ENCODE results near the gene SOX13.
"Not testable (repeated sequence)": the region's sequence is repeated elsewhere in the genome, so short reads cannot be mapped to it uniquely, and the experiment has no call there.

Gene SOX13

DNA sequence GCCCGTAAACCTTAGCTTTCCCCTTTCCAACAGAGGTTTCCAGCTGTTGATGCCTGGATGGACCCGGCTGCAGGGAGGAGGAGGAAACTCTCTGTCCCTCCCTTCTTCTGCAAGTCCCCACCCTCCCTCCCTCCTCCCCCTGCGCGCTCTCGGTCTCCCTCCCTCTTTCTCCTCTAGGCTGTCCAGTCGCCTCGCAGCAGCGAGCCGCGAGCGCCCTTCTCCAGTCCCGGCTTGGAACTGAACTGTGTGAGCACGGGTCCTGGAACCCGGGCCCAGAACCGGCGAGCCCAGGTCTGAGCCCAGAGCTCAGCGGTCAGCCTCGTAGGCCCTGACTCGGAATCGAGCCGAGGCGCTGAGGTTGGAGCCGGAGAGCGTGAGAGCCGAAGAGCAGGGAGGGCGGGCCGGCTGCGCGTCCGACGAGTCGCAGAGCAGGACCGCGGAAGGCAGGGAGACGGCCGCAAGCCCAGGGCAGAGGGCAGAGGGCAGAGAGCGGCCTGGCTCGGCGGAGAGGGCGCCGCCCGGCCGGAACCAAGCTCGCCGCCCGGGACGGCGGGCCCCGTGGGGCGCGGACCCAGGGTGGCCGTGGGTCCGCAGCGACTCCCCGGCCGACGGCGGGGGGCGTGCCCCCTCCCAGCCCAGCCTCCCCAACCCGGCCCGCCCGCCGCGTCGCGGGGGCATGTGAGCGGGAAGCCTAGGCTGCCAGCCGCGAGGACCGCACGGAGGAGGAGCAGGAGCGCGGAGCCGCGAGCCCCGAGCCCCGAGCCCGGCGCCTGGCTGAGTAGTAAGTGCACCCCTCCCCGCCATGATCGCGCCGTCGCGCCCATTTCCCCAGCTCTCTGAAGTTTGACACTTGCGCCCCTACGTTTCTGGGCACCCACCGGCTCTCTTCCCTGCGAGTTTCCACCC is at the start of gene SOX13:
TSS of gene SOX13 (plus strand) at position 185 of the 906 bp plus-strand sequence. CDS start 39,801 bp downstream, outside the sequence.
- H3K27ac ChIP-seq = peak within 1 kb of the TSS; percentile 72
- DNase-seq (ENCODE audit: low read depth, low spot score) = peak; percentile 60

DNA sequence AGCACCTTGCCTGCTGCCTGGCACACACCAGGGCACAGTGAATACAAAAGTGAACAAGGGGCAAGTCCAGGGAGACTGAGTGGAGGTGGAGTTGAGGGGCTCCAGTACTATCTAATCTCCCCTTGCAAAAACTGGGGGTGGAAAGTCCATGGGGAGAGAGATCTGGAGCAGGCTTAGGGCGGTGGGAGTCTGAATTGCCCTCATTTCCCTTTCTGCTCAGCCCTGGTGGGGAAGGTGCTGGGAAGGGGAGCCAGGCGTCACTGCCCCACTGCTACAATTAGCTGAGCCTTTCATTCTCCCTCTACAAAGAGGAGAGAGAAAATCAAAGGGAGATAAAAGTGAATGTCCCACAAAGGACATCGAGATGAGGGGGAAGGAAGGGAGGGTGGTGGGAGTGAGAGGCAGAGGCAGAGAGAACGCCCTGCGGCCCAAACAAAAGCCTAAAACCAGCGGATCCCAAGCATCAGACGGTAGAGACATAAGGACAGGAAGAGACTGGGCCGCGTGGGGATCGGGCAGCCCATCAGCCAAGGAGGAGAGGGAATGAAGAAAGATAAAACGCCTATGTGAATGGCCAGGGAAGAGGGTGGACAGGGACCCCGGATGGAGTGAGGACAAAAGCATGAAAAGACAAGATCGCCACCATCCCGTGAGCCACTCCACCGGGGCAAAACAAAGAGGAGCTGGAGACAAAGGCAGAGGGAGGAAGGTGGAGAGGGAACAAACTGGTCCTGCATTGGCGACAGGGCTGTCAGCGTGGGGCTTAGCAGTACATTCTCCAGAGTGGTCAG is 46.8 kb upstream of the SOX13 start:
- H3K27ac ChIP-seq = no peak overlapping the region
- no peak for DNase-seq (ENCODE audit: low read depth, low spot score)

DNA sequence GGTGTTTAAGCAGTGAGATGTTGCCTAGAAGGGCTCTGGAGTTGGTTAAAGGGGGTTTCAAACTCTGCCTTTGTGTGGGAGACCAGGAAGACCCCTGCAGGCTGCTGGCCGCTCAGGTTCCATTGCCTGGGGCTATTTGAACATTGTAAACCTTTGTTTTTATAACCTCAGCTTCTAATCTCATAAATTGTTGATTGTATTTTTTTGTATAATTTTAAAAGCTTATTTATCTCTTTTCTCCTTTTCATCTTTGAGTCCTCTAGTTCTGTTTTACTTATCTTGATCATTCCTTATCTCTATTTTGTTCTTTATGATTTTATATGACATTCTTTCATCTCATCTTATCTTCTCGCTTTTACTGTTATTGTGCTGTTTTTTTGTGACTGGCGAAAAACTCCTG is 45.5 kb upstream of the SOX13 start:
- no peak overlapping the region for H3K27ac ChIP-seq
- DNase-seq (ENCODE audit: low read depth, low spot score) = no peak

DNA sequence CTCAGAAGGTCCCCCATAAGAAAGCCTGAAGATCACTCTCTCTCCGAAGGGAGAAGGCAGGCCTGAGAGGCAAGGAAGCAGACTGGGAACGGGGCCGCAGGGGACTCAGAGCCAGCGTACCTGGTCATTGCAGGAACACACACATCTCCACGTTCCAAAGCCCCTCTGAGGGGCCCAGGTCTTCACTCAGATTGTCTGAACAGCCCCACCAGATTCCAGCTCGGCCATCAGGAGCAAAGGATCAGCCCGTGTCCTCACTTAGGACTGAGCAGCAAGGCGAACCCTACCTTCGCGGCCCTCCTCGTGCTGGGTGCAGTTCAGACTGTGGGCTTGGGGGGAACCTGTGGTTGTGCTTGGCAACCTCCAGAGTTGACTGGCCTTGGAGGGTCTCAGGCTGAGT is 43.9 kb upstream of the SOX13 start:
- no peak for DNase-seq (ENCODE audit: low read depth, low spot score)
- no peak overlapping the region for H3K27ac ChIP-seq

DNA sequence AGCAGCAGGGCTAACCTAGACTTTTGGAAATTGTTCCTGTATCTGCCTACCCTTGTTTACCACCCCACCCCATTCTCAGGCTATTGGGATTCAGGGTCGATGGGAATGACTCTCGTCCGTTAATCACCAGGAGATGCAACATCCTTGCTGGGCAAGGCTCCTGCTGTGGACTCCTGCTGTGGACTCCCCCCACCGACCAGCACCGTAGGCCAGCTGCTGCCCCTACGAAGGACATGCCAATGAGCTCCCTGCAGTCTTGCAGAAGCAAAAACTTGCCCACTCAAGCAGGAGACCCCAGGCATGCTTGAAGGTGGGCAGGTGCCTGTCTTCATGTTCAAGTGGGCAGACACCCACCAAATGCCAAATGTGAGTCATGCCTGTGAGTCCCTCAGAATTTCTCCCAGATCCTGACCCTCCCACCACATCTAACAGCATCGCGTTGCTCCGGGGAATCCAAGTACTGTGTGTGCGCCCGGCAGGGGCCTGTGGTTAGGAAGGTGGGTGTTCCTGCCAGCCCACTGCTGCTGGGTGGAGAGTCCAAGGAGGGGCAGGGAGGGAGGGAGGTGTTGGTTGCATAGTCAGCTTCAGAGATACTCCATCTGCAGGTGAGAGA is 41.7 kb upstream of the SOX13 start:
- H3K27ac ChIP-seq = no peak overlapping the region
- no peak for DNase-seq (ENCODE audit: low read depth, low spot score)

DNA sequence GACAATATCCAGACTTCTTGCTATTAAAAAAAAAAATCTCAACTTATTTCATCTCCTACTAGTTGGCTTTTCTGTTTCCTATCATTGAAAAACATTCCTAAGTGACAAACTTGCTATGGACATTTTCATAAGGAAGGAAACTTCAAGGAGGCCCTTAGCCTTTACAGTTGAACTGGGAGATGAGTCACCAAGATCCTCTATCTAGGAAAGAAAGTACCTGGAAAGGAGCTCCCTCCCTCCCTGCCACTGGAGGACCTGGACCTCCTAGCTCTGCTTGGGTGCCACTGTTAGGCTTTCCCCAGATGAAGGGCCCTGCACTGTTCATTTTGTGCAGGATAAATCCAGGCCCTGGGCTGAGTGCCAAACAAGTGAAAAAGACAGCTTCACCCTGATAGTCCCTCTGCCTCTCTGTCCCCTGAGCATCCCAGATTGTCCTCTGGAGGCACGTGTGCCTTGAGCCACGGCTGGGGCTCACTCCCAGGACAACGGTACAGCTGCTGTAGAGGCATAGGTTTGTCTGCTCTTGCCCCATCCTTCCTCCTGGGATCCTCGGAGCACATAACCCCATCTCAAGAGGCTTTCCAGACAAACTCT is 40.2 kb upstream of the SOX13 start:
- no peak for DNase-seq (ENCODE audit: low read depth, low spot score)
- H3K27ac ChIP-seq = no peak overlapping the region

DNA sequence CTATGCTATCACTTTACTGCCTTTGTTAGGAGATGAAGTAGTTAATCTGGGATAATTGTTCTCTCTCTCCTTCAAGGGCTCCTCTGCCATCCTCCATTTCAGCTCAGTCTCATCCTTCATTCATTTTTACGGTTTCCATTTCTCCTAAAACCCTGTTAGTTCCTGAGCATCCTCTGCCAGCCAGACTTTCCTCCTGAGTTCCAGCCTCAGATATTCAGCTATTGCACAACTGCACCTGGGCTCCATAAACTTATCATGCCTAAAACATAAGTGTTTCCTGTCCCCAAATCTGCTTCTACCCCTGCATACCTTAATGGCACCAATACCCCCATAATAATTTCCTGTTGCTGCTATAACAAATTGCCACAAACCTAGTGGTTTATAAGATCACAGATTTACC is 39.6 kb upstream of the SOX13 start:
- H3K27ac ChIP-seq = no peak overlapping the region
- DNase-seq (ENCODE audit: low read depth, low spot score) = no peak

DNA sequence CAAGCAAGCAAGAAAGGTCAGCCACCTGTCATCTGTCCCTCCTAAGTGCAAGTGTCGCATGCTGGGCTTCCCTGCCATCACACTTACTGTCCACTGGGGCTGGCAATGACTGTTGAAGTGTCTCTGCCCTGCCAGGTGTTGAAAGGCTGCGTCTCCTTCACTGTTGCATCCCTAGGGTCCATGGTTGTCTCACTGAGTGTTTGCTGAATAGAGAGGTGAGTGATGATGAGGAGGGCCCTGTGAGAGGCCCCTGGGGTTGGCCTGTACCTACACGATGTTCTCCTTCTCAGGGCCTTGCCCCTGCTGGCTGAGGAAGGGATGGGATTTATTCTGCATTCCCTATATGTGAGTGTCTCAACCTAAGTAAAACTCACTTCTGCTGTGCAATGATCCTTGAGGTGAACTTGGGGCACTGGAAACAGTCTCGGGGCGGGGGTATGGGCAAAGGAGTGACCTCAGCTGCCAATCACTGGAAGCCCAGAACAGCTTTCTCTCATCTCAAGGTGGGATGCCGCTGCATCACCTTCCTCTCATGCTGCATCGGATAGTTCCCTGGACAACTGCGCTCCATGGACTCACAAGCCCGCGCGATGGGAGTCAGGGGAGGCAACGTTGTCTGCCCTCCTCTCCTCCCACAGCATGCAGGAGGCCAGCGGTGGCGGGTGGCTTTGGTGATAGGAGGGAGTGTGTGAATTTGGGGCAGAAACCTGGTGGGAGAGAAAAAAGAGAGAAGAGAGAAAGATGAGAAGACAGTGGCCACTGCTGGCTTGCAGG is 35.8 kb upstream of the SOX13 start:
- no peak overlapping the region for H3K27ac ChIP-seq
- DNase-seq (ENCODE audit: low read depth, low spot score) = no peak

DNA sequence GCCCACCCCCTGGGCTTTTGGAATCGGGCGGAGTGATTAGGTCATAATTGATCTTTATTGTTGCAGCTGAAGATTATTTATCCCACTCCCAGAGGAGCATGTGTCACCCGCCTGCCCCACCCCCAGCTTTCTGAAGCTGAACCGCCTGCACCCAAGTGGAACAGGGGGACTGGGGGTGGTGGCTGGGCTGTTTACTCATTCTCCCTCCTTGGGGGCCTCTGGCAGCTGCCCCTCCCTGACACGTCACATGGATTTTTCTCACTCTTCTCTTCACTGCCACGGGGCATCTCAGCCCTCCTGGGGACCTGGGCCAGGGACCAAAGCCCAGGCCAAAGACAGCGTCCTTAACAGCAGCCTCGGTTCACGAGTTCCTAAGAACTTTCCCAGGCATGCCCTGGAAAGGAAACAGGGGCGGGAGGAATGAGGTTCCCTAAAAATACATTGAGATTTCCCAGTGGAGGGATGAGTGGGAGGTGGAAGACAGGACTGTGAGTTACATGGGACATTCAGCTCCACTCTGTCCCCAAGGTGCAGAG is 31.6 kb upstream of the SOX13 start:
- no peak for DNase-seq (ENCODE audit: low read depth, low spot score)
- H3K27ac ChIP-seq = no peak overlapping the region

DNA sequence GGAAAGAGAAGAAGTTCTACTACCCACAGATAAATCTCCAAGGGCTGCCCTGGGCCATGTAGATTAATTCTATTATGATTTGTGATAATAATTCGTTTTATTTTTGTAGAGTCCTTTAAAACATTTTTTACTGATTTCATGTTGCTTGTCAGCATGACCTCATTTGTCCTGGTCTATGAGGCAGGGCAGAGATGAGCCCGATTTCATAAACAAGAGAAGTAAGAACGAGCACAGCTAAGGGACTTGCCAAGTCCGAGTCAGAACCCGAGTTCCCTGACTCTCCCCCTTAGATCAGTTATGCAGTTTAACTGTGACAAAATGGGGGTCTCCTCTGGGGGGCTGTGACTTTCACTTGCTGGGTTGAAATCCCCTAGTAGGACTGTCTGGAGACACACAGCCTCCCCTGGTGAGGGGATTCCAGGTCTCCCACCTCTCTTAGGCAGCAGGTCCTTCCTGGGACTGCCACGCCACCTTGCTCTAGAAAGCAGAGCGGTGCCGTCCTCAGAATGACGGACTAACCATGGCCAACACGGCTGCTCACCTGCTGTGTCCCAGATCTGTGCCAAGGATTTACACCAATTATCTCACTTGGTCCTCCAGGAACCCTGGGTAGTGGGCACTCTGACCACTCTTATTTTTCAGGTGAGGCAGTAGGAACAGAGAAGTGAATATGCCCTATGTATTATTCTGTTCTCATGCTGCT is 31.0 kb upstream of the SOX13 start:
- DNase-seq (ENCODE audit: low read depth, low spot score) = no peak
- no peak overlapping the region for H3K27ac ChIP-seq

DNA sequence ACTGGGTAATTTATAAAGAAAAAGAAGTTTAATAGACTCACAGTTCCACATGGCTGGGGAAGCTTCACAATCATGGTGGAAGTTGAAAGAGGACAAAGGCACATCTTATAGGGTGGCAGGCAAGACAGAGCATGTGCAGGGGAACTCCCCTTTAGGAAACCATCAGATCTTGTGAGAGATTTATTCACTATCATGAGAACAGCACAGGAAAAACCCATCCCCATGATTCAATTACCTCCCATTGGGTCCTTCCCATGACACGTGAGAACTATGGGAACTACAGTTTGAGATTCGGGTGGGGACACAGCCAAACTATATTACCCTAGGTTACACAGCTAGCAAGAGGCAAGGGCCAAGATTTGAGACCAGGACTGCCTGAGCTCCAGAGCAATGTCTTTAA is 30.4 kb upstream of the SOX13 start:
- H3K27ac ChIP-seq = no peak overlapping the region
- no peak for DNase-seq (ENCODE audit: low read depth, low spot score)

DNA sequence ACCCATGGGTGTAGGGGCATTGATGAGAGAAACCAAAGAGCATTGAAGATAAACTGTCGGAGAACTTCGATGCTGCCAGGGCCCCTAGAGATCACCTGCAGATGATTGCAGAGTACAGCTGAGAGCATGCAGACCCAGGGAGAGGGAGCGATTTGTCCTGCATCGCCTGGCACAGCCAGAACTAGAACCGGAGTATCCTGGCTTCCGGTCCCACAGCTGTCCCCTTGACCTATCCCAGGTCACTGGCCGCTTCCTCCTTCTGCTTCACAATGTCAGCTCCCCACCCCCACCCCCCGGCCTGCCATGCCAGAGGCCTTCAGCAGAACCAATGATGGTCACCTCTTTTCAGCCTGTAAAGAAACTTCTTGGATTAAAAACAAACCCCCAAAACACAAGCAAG is 29.2 kb upstream of the SOX13 start:
- DNase-seq (ENCODE audit: low read depth, low spot score) = no peak
- H3K27ac ChIP-seq = no peak overlapping the region

DNA sequence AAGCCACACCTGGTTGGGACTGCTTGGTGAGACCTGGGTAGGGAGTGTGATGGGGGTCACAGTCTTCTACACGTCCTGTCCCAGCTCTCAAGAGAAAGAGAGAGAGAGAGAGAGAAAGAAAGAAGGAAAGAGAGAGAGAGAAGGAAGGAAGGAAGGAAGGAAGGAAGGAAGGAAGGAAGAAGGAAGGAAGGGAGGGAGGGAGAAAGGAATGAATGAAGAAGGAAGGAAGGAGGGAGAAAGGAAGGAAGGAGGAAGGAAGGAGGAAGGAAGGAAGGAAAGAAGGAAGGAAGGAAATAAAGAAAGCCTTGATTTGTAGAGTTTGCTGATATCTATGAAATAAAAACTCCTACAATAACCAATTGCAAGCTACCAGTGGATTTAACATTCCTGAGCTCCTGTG is 28.5 kb upstream of the SOX13 start:
- no peak overlapping the region for H3K27ac ChIP-seq
- DNase-seq (ENCODE audit: low read depth, low spot score) = no peak

DNA sequence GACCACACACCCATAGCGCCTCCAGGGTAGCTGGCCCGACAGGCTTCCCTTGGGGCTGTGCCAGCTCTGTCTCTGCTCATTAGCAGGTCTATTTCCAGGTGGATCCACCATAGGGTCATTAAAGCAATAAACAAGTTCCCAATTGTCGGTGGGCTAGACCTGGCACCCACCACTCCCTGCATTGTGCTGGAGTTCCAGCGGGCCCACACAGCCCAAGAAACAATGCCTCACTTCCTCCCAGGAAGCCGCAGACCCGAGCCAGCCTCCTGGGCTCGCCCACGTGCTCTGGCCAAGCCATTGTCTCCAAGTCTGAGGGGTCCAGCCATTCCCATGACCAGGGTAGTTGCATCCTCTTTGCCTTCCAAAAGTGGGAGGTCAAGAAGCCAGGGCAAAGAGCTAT is 27.5 kb upstream of the SOX13 start:
- DNase-seq (ENCODE audit: low read depth, low spot score) = no peak
- H3K27ac ChIP-seq = no peak overlapping the region

DNA sequence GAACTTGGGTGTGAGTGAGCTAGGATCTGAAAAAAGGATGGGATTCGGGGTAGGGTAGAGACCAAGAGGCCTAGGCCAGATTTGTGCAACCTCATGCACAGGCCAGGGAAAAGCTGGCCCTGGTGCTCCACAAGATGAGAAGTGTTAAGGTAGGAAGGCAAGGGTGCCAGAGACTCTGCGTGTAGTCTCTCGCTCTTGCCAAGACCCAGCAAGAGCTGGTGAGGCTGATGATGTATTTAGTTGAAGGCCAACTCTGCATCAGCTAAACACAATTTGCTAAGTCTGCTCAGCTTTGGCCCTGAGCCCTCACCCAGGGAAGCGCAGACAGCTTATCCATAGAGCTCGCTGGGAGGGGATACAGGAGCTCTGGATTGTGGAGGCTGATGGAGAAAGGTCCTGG is 26.6 kb upstream of the SOX13 start:
- no peak for DNase-seq (ENCODE audit: low read depth, low spot score)
- no peak overlapping the region for H3K27ac ChIP-seq

DNA sequence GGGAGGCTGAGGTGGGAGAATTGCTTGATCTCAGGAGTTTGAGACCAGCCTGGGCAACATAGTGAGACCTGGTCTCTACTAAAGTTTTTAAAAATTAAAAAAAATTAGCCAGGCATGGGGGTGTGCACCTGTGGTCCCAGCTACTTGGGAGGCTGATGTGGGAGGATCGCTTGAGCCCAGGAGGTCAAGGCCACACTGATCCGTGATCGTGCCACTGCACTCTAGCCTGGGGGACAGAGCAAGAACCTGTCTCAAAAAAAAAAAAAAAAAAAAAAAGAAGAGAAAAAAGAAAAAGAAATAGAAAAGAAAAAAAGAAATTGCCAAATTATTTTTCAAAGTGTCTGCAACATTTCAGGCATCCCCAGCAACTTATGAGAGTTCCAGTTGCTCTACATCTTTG is 24.1 kb upstream of the SOX13 start:
- DNase-seq (ENCODE audit: low read depth, low spot score); H3K27ac ChIP-seq: not testable (repeated sequence)

DNA sequence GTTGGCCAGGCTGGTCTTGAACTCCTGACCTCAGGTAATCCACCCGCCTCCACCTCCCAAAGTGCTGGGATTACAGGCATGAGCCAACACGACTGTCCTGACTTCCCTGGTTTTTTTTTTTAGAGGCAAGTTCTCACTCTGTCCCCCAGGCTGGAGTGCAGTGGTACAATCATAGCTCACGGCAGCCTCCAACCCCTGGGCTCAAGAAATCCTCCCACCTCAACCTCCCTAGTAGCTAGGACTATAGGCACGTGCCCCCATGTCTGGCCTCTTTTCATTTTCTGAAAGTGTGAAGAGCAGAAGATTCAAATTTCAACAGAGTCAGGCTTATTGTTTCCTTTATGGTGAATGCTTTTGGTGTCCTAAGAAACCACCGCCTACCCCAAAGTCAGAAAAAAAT is 21.7 kb upstream of the SOX13 start:
- H3K27ac ChIP-seq = no peak overlapping the region
- DNase-seq (ENCODE audit: low read depth, low spot score) = no peak

DNA sequence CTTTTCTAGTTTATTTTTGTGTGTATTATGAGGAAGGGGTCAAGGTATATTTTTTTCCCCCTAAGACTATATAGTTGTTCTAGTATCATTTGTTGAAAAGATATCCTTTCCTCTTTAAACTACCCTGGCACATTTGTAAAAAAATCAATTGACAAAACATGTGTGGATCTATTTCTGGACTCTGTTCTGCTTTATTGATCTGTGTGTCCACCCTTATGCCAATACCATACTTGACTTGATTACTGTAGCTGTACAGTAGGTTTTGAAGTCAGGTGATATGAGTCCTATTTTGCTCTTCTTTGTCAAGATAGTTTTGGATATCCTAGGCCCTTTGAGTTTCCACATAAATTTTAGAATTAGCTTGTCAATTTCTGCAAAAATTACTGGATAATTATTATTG is 21.2 kb upstream of the SOX13 start:
- no peak for DNase-seq (ENCODE audit: low read depth, low spot score)
- H3K27ac ChIP-seq = no peak overlapping the region

DNA sequence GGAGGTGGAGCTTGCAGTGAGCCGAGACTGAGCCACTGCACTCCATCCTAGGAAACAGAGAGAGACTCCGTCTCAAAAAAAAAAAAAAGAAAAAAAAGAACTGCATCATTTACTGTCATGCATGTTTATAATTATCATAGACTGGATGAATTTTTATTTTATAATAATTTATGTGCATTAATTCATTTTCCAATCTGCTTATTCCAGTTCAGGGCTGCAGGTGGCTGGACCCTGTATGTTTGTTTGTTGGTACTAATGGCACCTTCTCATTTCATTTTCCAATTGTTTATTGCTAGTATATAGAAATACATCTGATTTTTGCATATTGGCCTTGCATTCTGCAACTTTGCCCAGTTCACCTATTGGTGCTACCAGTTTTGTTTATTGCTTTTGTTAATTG is 19.0 kb upstream of the SOX13 start:
- no peak overlapping the region for H3K27ac ChIP-seq
- DNase-seq (ENCODE audit: low read depth, low spot score) = no peak
